GM12878 (cell line): ENCODE data around the gene ZNF445. TPM values are rescaled to one million over a fixed set of nuclear protein-coding genes. Genes with fewer than 3 reads are reported as not detected.

Experiments used
- ATAC-seq: fragments of 200-7000 bp; cut with Tn5 transposase; 3 replicates; pipeline ENCODE4 v1.9.1; 2020; ENCODE audit warnings: mild to moderate bottlenecking, moderate library complexity
- BruUV-seq: library from RNA; stranded (reverse); fragments of 400-500 nt; replicated peaks from 2 replicates; lab custom pipeline; 2021; lab: Mats Ljungman, UMichigan
- CTCF ChIA-PET: fragments of 300-600 bp; sonication (Branson Sonifier 250); formaldehyde crosslinking; extraction: SDS; loops from one replicate; lab custom pipeline; 2021; ENCODE audit warnings: inconsistent platforms; lab: Yijun Ruan, JAX
- POLR2A ChIA-PET: fragments of 350-600 bp; formaldehyde crosslinking; extraction: SDS; loops from one replicate; lab custom pipeline; 2021; ENCODE audit warnings: inconsistent platforms; lab: Charles Lee
- RAD21 ChIA-PET: fragments of 300-600 bp; sonication (Branson Sonifier 250); formaldehyde crosslinking; loops from one replicate; lab custom pipeline; 2023; ENCODE audit warnings: antibody characterized with exemption; ENCODE audit not compliant: unreplicated experiment; lab: Charles Lee
- SMC1A ChIA-PET: fragments of 300-600 bp; sonication (Branson Sonifier 250); formaldehyde crosslinking; loops from one replicate; lab custom pipeline; 2023; ENCODE audit not compliant: unreplicated experiment, uncharacterized antibody; lab: Charles Lee
- DNase-seq: peaks from one replicate; pipeline ENCODE4 v3.0.0-alpha.2; 2011; ENCODE audit warnings: low read depth, low spot score
- FAIRE-seq: peaks from 3 replicates; lab custom pipeline; 2011; peaks lifted over from hg19 to GRCh38; lab: Jason Lieb, UNC
- H2AFZ ChIP-seq: 2 replicates; pipeline ENCODE4 v1.6.0; 2011; ENCODE audit warnings: low read depth, low read length, control low read depth; ENCODE audit not compliant: control insufficient read depth
- H3K27ac ChIP-seq: 2 replicates; pipeline ENCODE4 v1.5.1; 2011; ENCODE audit warnings: control low read depth; ENCODE audit not compliant: control insufficient read depth, insufficient read depth
- H3K27me3 ChIP-seq, 2 experiments: replicated peaks in 1 of 2; 2 replicates each; pipeline versions ENCODE4 v1.6.0 to v1.6.1; 2011; ENCODE audit warnings: low read length in 1 of 2; ENCODE audit not compliant: control insufficient read depth in 2 of 2, insufficient read depth in 2 of 2
- H3K36me3 ChIP-seq, 2 experiments: 2 replicates each; pipeline ENCODE4 v1.5.1; 2011; ENCODE audit warnings: low read length in 1 of 2; ENCODE audit not compliant: control insufficient read depth in 2 of 2, insufficient read depth in 2 of 2
- H3K4me1 ChIP-seq: 2 replicates; pipeline ENCODE4 v1.6.1; 2011; ENCODE audit warnings: mild to moderate bottlenecking, low read length, moderate library complexity, mixed read lengths; ENCODE audit not compliant: control insufficient read depth, insufficient read depth
- H3K4me2 ChIP-seq: 2 replicates; pipeline ENCODE4 v1.6.0; 2011; ENCODE audit warnings: control low read depth; ENCODE audit not compliant: control insufficient read depth, insufficient read depth
- H3K4me3 ChIP-seq: fragments of 200-600 bp; sonication (generic); 2 replicates; pipeline ENCODE4 v1.5.1; 2016
- H3K79me2 ChIP-seq: 2 replicates; pipeline ENCODE4 v1.6.0; 2011; ENCODE audit warnings: low read length; ENCODE audit not compliant: control insufficient read depth, insufficient read depth
- H3K9ac ChIP-seq: 2 replicates; pipeline ENCODE4 v1.8.0; 2011; ENCODE audit warnings: low read length, control low read depth, mixed read lengths; ENCODE audit not compliant: control insufficient read depth, insufficient read depth
- H3K9me3 ChIP-seq: replicated peaks from 3 replicates; pipeline ENCODE4 v1.5.1; 2011; ENCODE audit warnings: mild to moderate bottlenecking, low read length; ENCODE audit not compliant: control insufficient read depth, insufficient read depth
- H4K20me1 ChIP-seq: 2 replicates; pipeline ENCODE4 v1.6.0; 2011; ENCODE audit not compliant: control insufficient read depth, insufficient read depth
- ATF7 ChIP-seq: fragments of 450-650 bp; IDR thresholded peaks from 2 replicates; pipeline ENCODE4 v1.6.1; 2016; ENCODE audit warnings: low read depth, mild to moderate bottlenecking
- BCL11A ChIP-seq: IDR thresholded peaks from 2 replicates; pipeline ENCODE4 v1.6.1; 2011; ENCODE audit warnings: low read depth, low read length
- BHLHE40 ChIP-seq, 2 experiments: fragments of 450-650 bp in 1 of 2; IDR thresholded peaks; 2 replicates each; pipeline ENCODE4 v1.6.1; 2011 to 2017; ENCODE audit warnings: low read depth in 2 of 2, borderline replicate concordance in 1 of 2, improper control_type of control experiment in 1 of 2, low read length in 1 of 2, mild to moderate bottlenecking in 1 of 2
- HDAC2 ChIP-seq: fragments of 200-600 bp; sonication (generic); IDR thresholded peaks from 2 replicates; pipeline ENCODE4 v1.6.1; 2017
- MYB ChIP-seq: fragments of 150-350 bp; IDR thresholded peaks from 2 replicates; pipeline ENCODE4 v1.6.1; 2014; ENCODE audit warnings: mild to moderate bottlenecking, low read depth, low read length, borderline replicate concordance
- PML ChIP-seq: IDR thresholded peaks from 2 replicates; pipeline ENCODE4 v1.6.1; 2012; ENCODE audit warnings: low read length, inconsistent platforms
- POU2F2 ChIP-seq: IDR thresholded peaks from 3 replicates; pipeline ENCODE4 v1.6.1; 2011; ENCODE audit warnings: low read depth, mild to moderate bottlenecking, low read length, borderline replicate concordance
- RBBP5 ChIP-seq: fragments of 200-600 bp; sonication (generic); conservative IDR thresholded peaks from 2 replicates; pipeline ENCODE4 v1.6.1; 2016
- SIX5 ChIP-seq: IDR thresholded peaks from 2 replicates; pipeline ENCODE4 v1.6.1; 2011; ENCODE audit warnings: mild to moderate bottlenecking, low read depth, low read length, moderate library complexity; ENCODE audit not compliant: severe bottlenecking
- SMAD5 ChIP-seq: IDR thresholded peaks from 2 replicates; pipeline ENCODE4 v1.6.1; 2016; ENCODE audit warnings: antibody characterized with exemption, low read depth
- TARDBP ChIP-seq: IDR thresholded peaks from 2 replicates; pipeline ENCODE4 v1.6.1; 2016; ENCODE audit warnings: borderline replicate concordance
- TCF12 ChIP-seq: IDR thresholded peaks from 2 replicates; pipeline ENCODE4 v1.6.1; 2011; ENCODE audit warnings: low read depth, mild to moderate bottlenecking, low read length
- WRNIP1 ChIP-seq: IDR thresholded peaks from 2 replicates; pipeline ENCODE4 v1.6.1; 2011; ENCODE audit warnings: low read depth, low read length, improper control_type of control experiment, borderline replicate concordance
- ZNF207 ChIP-seq: fragments of 450-650 bp; IDR thresholded peaks from 2 replicates; pipeline ENCODE4 v1.6.1; 2014; ENCODE audit warnings: antibody characterized with exemption, mild to moderate bottlenecking, borderline replicate concordance
- ZNF217 ChIP-seq: fragments of 450-650 bp; IDR thresholded peaks from 2 replicates; pipeline ENCODE4 v1.6.1; 2017; ENCODE audit warnings: antibody characterized with exemption, mild to moderate bottlenecking
- WGBS: methylation state at CpG from one replicate; pipeline ENCODE4 v1.1.6; 2016; ENCODE audit warnings: low lambda C conversion rate; ENCODE audit not compliant: insufficient replicate concordance, insufficient coverage; ENCODE audit errors: missing lambda C conversion rate; 5-methylcytosine and 5-hydroxymethylcytosine counted together
- in situ Hi-C: fragments of 300-500 bp; cut with MboI; formaldehyde crosslinking; loops from 9 replicates; pipeline ENCODE4 v1.14.3; 2018; ENCODE audit warnings: mixed read lengths
- intact Hi-C: fragments of 100-400 bp; cut with micrococcal nuclease; formaldehyde crosslinking; loops from one replicate; pipeline ENCODE4 v1.14.2; 2022; ENCODE audit not compliant: unreplicated experiment
- polyA plus RNA-seq, 11 experiments: library from polyadenylated mRNA; depleted of rRNA in 4 of 11; unstranded in 6 of 11; stranded (reverse) in 5 of 11; fragments of >200 nt; fragmentation: Nextera tagmentation in 4 of 11; fragmentation: Illumina TruSeq in 1 of 11; extraction: Ambion mirVana in 4 of 11; extraction: Trizol in 1 of 11; gene quantifications; 1 replicate in 1 of 11; 2 replicates in 10 of 11; pipeline versions ENCODE4 v1.2.1 to v1.2.3, GENCODE V29; 2011 to 2016; ENCODE audit warnings: inconsistent platforms in 2 of 11, missing spikeins in 2 of 11, low read depth in 1 of 11
- total RNA-seq, 4 experiments: library from RNA; depleted of rRNA in 3 of 4; stranded (reverse); fragments of >200 nt in 3 of 4; fragmentation: Illumina TruSeq in 1 of 4; extraction: Trizol in 1 of 4; gene quantifications; 2 replicates each; pipeline versions ENCODE4 v1.2.1 to v1.2.3, GENCODE V29; 2013 to 2021
- TF ChIP-seq, protein P1 (sequence below): IDR thresholded peaks from 2 replicates; pipeline ENCODE4 v1.6.1; 2012; ENCODE audit warnings: low read depth, low read length, improper control_type of control experiment
- TF ChIP-seq, protein P2 (sequence below): fragments of 450-650 bp; IDR thresholded peaks from 2 replicates; pipeline ENCODE4 v1.6.1; 2016; ENCODE audit warnings: mild to moderate bottlenecking
- TF ChIP-seq, protein P3 (sequence below): fragments of 450-650 bp; conservative IDR thresholded peaks from 2 replicates; pipeline ENCODE4 v1.6.1; 2017; ENCODE audit warnings: mild to moderate bottlenecking, moderate library complexity
- TF ChIP-seq, protein P4 (sequence below): fragments of 450-650 bp; formaldehyde crosslinking; IDR thresholded peaks from 2 replicates; pipeline ENCODE4 v1.4.0; 2022; ENCODE audit warnings: mild to moderate bottlenecking, moderate library complexity

ZNF445 gene
- total and polyA plus RNA-seq, 10 of the 15 experiments (the other 5 are each of a cell fraction or from before 2014, with no cell fraction given) = 0.80 to 14.4 (median 5.6) TPM

DNA sequence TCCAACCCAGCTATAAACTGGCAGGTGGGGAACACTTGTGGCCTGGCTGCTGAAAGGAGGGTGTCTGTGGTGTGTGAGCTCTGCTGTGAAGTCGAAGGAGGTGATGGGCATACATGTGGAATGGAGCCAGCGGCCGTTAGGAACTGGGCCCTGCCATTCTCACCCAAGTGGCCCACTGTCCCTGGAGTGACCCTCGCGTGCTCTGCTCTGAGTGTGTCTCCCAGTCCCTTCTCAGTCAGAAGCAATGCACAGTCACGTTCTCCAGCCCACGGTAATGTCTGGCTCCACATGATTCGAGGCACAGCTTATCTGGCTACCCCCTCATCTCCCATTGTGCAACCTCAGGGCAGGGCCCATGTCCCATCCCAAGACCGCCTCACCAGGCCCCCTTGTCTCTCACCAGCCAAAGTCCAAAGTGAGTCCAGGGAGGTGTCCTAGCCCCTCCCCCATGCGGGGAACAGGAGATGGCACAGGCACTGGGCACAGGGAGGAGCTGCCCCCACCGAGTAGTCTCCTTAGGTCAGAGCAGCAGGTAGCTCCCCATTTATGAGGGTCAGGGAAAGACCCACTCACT is 62.9 kb downstream of the ZNF445 start:
- SMC1A ChIA-PET = interaction anchor here (1.1 kb wide), 1 partner anchor 13 kb away, joined by 3 read pairs; no protein-coding TSS in a partner anchor
- in situ Hi-C loops (no loop called here), intact Hi-C loops (no loop called here)
- H3K4me1 ChIP-seq = no peaks in the 10 kb centered on the region
- H3K4me3 ChIP-seq = no peak overlapping the region
- no peaks in the 10 kb centered on the region for H3K79me2 ChIP-seq
- no peak for FAIRE-seq
- no peak for DNase-seq
- POLR2A ChIA-PET = no interaction called here
- H3K27ac ChIP-seq = no peak overlapping the region
- no peaks in the 10 kb centered on the region for H3K27me3 ChIP-seq
- H3K9ac ChIP-seq = no peak overlapping the region
- RAD21 ChIA-PET = no interaction called here
- H3K9me3 ChIP-seq = no peaks in the 10 kb centered on the region
- H3K4me2 ChIP-seq = no peak overlapping the region
- WGBS = 57% methylated on average over 11 of the region's 11 CpGs
- no TSS peak for BruUV-seq
- H2AFZ ChIP-seq = no peak overlapping the region
- H3K36me3 ChIP-seq = no peaks in the 10 kb centered on the region
- CTCF ChIA-PET = no interaction called here
- H4K20me1 ChIP-seq = no peaks in the 10 kb centered on the region
- ATAC-seq = no peak
- TF ChIP-seq PML (no peak), TCF12 (no peak), HDAC2 (no peak), BHLHE40 (IDR thresholded peaks at IDR 0.05; ENCODE audit: borderline replicate concordance in 1 of 2, low read depth in 2 of 2, low read length in 1 of 2) (no peak), MYB (no peak), BCL11A (no peak), ZNF207 (no peak), POU2F2 (no peak), RBBP5 (no peak), ATF7 (no peak), SMAD5 (no peak), ZNF217 (no peak), SIX5 (no peak), TARDBP (no peak), WRNIP1 (no peak)
- TF ChIP-seq, protein P1, sequence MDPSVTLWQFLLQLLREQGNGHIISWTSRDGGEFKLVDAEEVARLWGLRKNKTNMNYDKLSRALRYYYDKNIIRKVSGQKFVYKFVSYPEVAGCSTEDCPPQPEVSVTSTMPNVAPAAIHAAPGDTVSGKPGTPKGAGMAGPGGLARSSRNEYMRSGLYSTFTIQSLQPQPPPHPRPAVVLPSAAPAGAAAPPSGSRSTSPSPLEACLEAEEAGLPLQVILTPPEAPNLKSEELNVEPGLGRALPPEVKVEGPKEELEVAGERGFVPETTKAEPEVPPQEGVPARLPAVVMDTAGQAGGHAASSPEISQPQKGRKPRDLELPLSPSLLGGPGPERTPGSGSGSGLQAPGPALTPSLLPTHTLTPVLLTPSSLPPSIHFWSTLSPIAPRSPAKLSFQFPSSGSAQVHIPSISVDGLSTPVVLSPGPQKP = no peak
- TF ChIP-seq, protein P2, sequence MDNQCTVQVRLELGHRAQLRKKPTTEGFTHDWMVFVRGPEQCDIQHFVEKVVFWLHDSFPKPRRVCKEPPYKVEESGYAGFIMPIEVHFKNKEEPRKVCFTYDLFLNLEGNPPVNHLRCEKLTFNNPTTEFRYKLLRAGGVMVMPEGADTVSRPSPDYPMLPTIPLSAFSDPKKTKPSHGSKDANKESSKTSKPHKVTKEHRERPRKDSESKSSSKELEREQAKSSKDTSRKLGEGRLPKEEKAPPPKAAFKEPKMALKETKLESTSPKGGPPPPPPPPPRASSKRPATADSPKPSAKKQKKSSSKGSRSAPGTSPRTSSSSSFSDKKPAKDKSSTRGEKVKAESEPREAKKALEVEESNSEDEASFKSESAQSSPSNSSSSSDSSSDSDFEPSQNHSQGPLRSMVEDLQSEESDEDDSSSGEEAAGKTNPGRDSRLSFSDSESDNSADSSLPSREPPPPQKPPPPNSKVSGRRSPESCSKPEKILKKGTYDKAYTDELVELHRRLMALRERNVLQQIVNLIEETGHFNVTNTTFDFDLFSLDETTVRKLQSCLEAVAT = no peak
- TF ChIP-seq, protein P3, sequence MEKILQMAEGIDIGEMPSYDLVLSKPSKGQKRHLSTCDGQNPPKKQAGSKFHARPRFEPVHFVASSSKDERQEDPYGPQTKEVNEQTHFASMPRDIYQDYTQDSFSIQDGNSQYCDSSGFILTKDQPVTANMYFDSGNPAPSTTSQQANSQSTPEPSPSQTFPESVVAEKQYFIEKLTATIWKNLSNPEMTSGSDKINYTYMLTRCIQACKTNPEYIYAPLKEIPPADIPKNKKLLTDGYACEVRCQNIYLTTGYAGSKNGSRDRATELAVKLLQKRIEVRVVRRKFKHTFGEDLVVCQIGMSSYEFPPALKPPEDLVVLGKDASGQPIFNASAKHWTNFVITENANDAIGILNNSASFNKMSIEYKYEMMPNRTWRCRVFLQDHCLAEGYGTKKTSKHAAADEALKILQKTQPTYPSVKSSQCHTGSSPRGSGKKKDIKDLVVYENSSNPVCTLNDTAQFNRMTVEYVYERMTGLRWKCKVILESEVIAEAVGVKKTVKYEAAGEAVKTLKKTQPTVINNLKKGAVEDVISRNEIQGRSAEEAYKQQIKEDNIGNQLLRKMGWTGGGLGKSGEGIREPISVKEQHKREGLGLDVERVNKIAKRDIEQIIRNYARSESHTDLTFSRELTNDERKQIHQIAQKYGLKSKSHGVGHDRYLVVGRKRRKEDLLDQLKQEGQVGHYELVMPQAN = no peak
- TF ChIP-seq, protein P4, sequence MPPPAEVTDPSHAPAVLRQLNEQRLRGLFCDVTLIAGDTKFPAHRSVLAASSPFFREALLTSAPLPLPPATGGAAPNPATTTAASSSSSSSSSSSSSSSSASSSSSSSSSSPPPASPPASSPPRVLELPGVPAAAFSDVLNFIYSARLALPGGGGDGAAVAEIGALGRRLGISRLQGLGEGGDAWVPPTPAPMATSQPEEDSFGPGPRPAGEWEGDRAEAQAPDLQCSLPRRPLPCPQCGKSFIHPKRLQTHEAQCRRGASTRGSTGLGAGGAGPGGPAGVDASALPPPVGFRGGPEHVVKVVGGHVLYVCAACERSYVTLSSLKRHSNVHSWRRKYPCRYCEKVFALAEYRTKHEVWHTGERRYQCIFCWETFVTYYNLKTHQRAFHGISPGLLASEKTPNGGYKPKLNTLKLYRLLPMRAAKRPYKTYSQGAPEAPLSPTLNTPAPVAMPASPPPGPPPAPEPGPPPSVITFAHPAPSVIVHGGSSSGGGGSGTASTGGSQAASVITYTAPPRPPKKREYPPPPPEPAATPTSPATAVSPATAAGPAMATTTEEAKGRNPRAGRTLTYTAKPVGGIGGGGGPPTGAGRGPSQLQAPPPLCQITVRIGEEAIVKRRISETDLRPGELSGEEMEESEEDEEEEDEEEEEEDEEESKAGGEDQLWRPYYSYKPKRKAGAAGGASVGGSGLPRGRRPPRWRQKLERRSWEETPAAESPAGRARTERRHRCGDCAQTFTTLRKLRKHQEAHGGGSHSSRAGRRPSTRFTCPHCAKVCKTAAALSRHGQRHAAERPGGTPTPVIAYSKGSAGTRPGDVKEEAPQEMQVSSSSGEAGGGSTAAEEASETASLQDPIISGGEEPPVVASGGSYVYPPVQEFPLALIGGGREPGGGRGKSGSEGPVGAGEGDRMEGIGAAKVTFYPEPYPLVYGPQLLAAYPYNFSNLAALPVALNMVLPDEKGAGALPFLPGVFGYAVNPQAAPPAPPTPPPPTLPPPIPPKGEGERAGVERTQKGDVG = no peak
